Sigmoid colon (tissue), 4 donors: Measurements from ENCODE around the gene YDJC.

Source experiments
- EP300 ChIP-seq, 4 donors: sonication (generic); formaldehyde crosslinking; IDR thresholded peaks; one replicate each; pipeline ENCODE4 v1.6.1; 2017; ENCODE audit warnings: antibody characterized with exemption in 4 of 4
- POLR2A ChIP-seq, 2 donors: fragments of 450-650 bp; IDR thresholded peaks; one replicate each; pipeline ENCODE4 v1.6.1; 2016; ENCODE audit warnings: antibody characterized with exemption in 2 of 2, mild to moderate bottlenecking in 2 of 2, moderate library complexity in 2 of 2
- POLR2AphosphoS5 ChIP-seq, 4 donors: sonication (generic); formaldehyde crosslinking; IDR thresholded peaks; one replicate each; pipeline ENCODE4 v1.6.1; 2017; ENCODE audit warnings: antibody characterized with exemption in 4 of 4
- TF ChIP-seq, protein P1 (sequence below), 4 experiments: fragments of 450-650 bp in 3 of 4; fragments of 200-600 bp in 1 of 4; IDR thresholded peaks; one replicate each; pipeline ENCODE4 v1.5.1; 2016 to 2019; ENCODE audit warnings: antibody characterized with exemption in 4 of 4, mild to moderate bottlenecking in 3 of 4, moderate library complexity in 2 of 4

- TF ChIP-seq, protein P1, sequence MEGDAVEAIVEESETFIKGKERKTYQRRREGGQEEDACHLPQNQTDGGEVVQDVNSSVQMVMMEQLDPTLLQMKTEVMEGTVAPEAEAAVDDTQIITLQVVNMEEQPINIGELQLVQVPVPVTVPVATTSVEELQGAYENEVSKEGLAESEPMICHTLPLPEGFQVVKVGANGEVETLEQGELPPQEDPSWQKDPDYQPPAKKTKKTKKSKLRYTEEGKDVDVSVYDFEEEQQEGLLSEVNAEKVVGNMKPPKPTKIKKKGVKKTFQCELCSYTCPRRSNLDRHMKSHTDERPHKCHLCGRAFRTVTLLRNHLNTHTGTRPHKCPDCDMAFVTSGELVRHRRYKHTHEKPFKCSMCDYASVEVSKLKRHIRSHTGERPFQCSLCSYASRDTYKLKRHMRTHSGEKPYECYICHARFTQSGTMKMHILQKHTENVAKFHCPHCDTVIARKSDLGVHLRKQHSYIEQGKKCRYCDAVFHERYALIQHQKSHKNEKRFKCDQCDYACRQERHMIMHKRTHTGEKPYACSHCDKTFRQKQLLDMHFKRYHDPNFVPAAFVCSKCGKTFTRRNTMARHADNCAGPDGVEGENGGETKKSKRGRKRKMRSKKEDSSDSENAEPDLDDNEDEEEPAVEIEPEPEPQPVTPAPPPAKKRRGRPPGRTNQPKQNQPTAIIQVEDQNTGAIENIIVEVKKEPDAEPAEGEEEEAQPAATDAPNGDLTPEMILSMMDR (IDR thresholded peaks at IDR 0.05) = no peak
- TF ChIP-seq POLR2A (IDR thresholded peaks at IDR 0.05) = no peak
- TF ChIP-seq EP300 (IDR thresholded peaks at IDR 0.05) = no peak
- no peak for TF ChIP-seq POLR2AphosphoS5 (IDR thresholded peaks at IDR 0.05)
Measured at GRCh38 chr22:21622011-21622918, 7.6 kb downstream of the YDJC start.
